WERI-Rb-1 (cell line): Measurements from ENCODE around the gene SLC1A3.

Experiments
- DNase-seq: peaks from one replicate; pipeline ENCODE4 v3.0.0-alpha.2; 2020
- H3K27ac ChIP-seq: fragments of 250-450 bp; sonication (Bioruptor Pico); 2 replicates; pipeline ENCODE4 v1.5.1; 2020; ENCODE audit warnings: mild to moderate bottlenecking, moderate library complexity
- H3K27me3 ChIP-seq: fragments of 250-450 bp; sonication (Bioruptor Pico); 2 replicates; pipeline ENCODE4 v1.5.1; 2021; ENCODE audit warnings: mild to moderate bottlenecking, low read depth, moderate library complexity; ENCODE audit not compliant: insufficient read depth, severe bottlenecking
- H3K36me3 ChIP-seq: fragments of 250-450 bp; sonication (Bioruptor Pico); 2 replicates; pipeline ENCODE4 v1.5.1; 2020; ENCODE audit warnings: mild to moderate bottlenecking, moderate library complexity
- H3K4me3 ChIP-seq: 2 replicates; pipeline ENCODE4 v1.5.1; 2011; ENCODE audit warnings: low read depth, mild to moderate bottlenecking, control low read depth, low read length
- H3K9me3 ChIP-seq: fragments of 250-450 bp; sonication (Bioruptor Pico); 2 replicates; pipeline ENCODE4 v1.5.1; 2021; ENCODE audit warnings: mild to moderate bottlenecking, moderate library complexity; ENCODE audit not compliant: severe bottlenecking
- TF ChIP-seq, protein P1 (sequence below): IDR thresholded peaks from 2 replicates; pipeline ENCODE4 v1.5.1; 2011; ENCODE audit warnings: low read depth, mild to moderate bottlenecking, control low read depth, inconsistent platforms, low read length

The SLC1A3 gene

DNA sequence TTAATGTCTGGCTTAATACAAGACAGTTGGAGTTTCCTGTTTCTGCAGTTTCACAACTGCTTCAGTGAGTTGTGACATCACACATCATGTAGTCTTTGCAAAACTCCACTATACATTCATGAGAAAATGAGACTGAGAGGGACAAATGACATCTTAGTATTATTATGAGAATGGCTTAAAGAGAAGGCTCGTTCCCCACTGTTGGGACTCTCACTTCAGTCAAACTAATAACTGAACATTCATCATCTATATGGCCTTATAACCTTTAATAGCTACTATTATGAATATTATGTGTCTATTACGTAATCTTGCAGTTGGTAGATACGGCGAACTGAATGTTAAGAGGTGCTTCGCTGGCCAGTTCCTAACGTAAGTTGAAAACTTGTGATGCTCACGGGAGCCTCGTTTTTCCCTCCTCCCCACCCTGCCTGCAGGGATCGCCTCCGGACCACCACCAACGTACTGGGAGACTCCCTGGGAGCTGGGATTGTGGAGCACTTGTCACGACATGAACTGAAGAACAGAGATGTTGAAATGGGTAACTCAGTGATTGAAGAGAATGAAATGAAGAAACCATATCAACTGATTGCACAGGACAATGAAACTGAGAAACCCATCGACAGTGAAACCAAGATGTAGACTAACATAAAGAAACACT lies 79.4 kb downstream of the SLC1A3 start:
- Histone ChIP-seq H3K27me3 (no peaks in the 10 kb centered on the region), H3K36me3 (no peaks in the 10 kb centered on the region), H3K4me3 (no peak overlapping the region), H3K9me3 (no peaks in the 10 kb centered on the region), H3K27ac (no peak overlapping the region)
- DNase-seq = no peak
- TF ChIP-seq, protein P1, sequence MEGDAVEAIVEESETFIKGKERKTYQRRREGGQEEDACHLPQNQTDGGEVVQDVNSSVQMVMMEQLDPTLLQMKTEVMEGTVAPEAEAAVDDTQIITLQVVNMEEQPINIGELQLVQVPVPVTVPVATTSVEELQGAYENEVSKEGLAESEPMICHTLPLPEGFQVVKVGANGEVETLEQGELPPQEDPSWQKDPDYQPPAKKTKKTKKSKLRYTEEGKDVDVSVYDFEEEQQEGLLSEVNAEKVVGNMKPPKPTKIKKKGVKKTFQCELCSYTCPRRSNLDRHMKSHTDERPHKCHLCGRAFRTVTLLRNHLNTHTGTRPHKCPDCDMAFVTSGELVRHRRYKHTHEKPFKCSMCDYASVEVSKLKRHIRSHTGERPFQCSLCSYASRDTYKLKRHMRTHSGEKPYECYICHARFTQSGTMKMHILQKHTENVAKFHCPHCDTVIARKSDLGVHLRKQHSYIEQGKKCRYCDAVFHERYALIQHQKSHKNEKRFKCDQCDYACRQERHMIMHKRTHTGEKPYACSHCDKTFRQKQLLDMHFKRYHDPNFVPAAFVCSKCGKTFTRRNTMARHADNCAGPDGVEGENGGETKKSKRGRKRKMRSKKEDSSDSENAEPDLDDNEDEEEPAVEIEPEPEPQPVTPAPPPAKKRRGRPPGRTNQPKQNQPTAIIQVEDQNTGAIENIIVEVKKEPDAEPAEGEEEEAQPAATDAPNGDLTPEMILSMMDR = no peak

DNA sequence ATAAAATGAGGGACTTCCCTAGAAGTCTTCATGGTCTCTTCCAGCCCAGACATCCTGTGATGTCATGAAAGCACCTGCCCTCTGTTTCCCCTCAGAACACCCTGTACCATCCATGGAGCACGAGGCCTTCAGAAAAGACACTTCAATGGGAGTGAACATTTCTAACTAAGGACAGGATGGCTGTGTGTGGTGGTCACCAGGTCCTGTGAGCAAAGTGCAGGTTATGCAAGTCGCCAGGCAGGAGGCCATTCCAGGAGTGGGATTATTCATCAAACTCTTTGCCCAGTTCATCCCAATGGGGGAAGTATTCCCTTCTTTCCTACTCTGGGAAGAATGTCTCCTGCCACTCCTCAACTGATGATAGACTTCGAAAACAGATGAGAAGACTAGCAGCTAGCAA lies 80.5 kb downstream of the SLC1A3 start:
- TF ChIP-seq, protein P1 = no peak
- Histone ChIP-seq H3K4me3 (no peak overlapping the region), H3K27me3 (no peaks in the 10 kb centered on the region), H3K36me3 (no peaks in the 10 kb centered on the region), H3K9me3 (no peaks in the 10 kb centered on the region), H3K27ac (no peak overlapping the region)
- no peak for DNase-seq

DNA sequence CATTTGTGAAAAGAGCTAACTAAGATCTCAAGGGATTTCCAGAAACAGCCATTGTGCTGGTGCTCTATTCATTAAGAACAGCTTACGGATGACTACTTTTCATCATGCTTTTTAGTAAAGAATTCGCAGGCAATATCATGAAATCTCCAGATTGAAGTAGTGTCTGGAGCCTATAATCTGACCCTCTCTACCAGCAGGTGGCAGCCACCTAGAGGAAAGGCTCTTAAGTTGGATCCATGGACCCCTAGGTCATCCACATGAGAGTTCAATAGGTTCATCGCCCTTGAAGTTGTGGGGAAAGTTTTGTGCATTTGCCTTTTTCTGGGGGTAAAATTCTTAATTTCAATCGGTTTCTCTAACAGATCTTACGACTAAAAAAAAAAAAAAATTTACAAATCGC lies 82.3 kb downstream of the SLC1A3 start:
- Histone ChIP-seq H3K27ac (no peak overlapping the region), H3K27me3 (no peaks in the 10 kb centered on the region), H3K36me3 (no peaks in the 10 kb centered on the region), H3K9me3 (no peaks in the 10 kb centered on the region), H3K4me3 (no peak overlapping the region)
- TF ChIP-seq, protein P1 = peak; percentile 54
- DNase-seq = peak; percentile 33

DNA sequence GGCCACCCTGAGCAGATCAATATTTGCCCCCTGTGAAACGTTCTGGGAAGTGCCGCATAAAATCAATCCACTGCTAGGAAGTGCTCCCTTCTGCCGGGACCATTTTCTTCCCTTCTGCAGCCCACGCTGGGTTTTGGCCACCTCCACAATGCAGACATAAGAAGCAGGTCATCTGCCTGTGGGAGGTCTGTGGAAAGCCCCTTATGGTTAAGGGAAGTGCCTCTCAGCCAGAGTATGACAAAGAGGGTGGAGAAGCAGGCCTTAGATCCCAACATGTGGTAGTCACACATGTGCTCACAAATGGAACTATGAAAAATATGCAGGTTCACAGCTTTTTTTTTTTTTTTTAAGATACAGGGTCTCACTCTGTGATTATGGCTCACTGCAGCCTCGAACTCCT lies 82.8 kb downstream of the SLC1A3 start:
- Histone ChIP-seq H3K4me3 (no peak overlapping the region), H3K27me3 (no peaks in the 10 kb centered on the region), H3K27ac (no peak overlapping the region), H3K36me3 (no peaks in the 10 kb centered on the region), H3K9me3 (no peaks in the 10 kb centered on the region)
- DNase-seq = no peak
- TF ChIP-seq, protein P1 = no peak

DNA sequence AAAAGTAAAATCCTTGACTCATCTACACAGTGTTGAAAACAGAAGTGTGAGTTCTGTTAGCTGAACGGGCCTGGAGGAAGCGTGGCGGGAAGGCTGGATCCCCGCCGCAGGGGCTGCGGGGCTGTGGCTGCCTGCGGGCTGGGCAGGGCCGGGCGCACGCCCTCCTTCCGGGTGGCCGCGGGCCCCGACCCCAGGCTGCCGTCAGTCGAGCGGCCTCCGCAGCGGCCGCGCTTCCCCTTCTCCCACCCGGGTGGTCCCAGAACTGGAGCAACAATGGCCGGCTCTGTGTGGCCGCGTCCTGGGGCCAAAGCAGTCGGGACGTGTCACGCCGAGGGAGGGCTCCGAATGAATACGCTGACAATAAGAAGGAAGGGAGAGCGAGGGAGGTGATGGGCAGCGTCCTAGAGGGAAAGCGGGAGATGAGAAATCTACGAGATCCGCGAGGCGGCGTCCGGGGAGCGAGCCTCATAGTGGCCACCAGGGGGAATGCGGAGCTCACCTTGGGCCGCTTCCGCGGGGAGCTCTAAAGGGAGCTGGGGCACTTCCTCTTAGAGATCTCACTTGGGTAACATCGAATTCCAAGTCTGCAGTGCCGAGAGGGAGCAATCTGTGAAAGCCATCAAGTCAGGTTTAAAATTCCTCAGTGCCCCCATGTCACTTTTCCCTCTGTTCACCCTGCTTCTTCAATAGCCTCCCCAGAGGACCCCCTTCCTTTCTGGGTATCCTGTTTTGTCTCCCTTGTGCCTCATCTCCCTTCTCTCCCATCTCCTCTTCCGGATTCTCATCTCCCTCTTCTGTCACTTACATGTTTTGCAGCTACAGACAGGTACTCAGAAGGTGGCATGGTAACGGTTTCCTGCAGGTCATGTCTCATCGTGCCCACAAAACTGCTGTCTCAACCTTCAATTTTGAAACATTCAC lies 83.9 kb downstream of the SLC1A3 start:
- no peaks in the 10 kb centered on the region for H3K9me3 ChIP-seq
- peak; percentile 62 for DNase-seq
- H3K36me3 ChIP-seq = no peaks in the 10 kb centered on the region
- TF ChIP-seq, protein P1 = peak; percentile 67
- no peak overlapping the region for H3K4me3 ChIP-seq
- H3K27ac ChIP-seq = no peak overlapping the region
- no peaks in the 10 kb centered on the region for H3K27me3 ChIP-seq
